Left renal cortex interstitium (tissue), 4 donors: ENCODE data around the gene RTBDN. TPM values are rescaled to one million over a fixed set of nuclear protein-coding genes. Genes with fewer than 3 reads are reported as not detected.
A peak's percentile ranks its signal among the peaks of the same experiment; 100 is the strongest.

Experiments used
- DNase-seq, 4 donors: peaks; one replicate each; pipeline ENCODE4 v3.0.0-alpha.2; 2013; ENCODE audit warnings: low read depth in 4 of 4, low spot score in 2 of 4, missing footprints in 1 of 4
- polyA plus RNA-seq, 4 donors: library from polyadenylated mRNA; unstranded; fragments of 120-200 nt; gene quantifications; one replicate each; pipeline ENCODE4 v1.2.1, GENCODE V29; 2013; ENCODE audit not compliant: insufficient read length in 4 of 4

RTBDN gene
- under 1 TPM in 1 of 4 donors, not detected in 3; 0.08 TPM for polyA plus RNA-seq

DNA sequence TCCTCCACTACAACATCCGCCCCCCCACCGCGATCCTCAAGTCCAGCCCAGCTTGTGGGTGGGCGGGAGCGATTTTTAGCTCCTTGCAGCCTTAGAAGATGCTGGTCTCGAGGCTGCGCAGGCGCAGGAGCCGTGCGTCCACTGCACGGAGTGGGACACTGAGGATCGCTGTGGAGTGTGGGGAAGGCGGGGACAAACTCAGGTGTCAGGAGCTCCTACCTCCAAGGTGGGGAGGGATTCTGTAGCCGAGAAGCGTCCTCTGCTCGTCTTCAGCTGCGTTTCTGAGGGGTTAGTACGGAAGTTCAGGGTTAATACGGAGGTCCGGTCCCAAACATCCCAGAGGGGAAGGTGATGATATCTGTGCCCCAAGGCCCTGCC, at the start of gene RTBDN:
Gene RTBDN (minus strand): TSS at position 14 of the 378 bp plus-strand sequence. CDS start 4,600 bp downstream, outside the sequence.
- no peak for DNase-seq

DNA sequence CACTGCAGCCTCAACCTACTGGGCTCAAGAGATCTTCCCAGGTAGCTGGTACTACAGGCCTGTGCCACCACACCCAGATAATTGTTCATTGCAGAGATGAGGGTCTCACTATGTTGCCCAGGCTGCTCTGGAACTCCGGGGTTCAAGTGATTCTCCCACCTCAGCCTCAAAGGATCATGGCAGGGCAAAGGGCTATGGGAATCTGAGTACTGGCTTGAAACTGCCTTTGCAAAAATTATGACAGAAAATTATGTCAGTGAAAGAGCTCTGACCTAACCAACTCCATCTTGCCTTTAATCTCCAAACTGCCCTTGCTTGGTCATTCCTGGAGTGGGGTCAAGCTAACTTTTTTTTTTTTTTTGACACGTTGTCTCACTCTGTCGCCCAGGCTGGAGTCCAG, 48.2 kb upstream of the RTBDN start:
- DNase-seq, result no peak

DNA sequence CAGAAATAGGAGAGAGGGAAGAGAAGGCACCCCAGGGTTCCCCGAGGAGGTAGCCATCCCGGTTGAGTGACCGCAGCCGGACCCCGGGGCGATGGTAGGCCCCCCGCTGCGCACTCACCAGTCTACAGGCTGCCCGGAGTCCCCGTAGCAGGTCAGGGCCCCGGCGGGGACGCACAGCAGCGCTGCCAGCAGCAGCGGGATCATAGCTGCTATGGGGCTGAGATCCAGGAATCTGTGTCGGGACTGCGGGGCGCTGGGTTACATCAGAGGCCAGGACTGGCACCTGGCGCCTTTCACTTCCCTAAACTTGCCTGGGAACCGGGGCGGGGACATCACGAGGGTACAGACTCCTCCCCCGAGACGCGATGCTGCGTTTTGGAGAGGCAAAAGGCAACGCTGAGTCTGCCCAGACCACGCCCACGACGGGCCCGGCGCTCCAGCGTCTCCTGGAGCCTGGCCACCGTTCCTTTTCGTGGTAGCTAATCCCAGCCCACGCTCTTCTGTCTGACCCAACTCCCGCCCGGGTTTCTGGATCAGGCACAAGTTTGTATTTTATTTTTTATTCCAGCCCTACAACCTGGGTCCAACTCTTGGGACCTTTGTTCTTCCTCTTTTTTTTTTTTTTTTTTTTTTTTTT, 46.9 kb upstream of the RTBDN start, which contains the start of gene DNASE2:
Gene DNASE2 (minus strand): TSS at position 278 of the 637 bp plus-strand sequence. CDS start 74 bp downstream, at position 204.
- DNase-seq, result peak in 1 of 4 donors; percentile 80

DNA sequence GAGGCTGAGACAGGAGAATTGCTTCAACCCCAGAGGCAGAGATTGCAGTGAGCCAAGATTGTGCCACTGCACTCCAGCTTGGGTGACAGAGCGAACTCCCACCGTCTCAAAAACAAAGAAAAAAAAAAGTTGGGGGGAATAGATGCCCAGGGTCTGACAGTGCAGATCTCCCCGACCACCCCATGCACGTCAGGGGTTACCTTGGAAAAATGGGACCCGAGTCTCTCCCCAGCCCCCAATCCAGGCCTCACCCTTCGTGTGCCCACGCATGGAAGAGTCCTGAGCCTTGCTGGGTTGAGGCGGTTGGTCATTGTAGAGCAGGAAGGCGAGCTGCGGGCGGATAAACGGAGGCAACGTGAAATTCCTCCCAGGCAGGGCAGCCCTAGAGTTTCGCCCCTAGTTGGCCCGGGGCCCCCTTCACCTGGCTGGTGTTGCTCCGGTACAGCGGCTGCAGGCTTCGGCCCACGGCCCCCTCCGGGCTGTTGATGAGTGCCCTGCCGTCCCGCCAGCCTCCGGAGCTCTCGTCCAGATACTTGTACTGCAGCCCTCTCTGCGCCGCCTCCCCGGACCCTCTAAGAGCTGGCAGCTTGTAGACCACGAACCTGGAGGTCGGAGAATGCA, 46.3 kb upstream of the RTBDN start:
- no peak for DNase-seq

DNA sequence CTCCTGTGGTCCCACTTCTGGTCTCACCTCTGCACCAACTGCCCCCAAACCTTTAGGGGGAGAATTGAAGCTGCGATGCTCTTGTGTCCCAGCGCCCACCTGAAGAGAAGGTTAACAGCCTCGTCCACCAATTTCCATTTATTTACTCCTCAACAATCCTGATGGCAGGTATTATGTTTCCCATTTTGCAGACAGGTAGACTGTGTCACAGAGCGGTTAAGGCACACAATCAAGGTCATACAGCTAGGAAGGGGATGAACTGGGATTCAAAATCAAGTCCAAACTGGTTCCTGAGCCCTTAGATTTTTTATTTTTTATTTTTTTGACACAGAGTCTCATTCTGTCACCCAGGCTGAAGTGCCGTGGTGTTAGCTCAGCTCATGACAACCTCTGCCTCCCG, 40.7 kb upstream of the RTBDN start:
- no peak for DNase-seq

- no peak for DNase-seq
These were observed 39.7 kb upstream of the RTBDN start for GRCh38 chr19:12873891-12874745.

DNA sequence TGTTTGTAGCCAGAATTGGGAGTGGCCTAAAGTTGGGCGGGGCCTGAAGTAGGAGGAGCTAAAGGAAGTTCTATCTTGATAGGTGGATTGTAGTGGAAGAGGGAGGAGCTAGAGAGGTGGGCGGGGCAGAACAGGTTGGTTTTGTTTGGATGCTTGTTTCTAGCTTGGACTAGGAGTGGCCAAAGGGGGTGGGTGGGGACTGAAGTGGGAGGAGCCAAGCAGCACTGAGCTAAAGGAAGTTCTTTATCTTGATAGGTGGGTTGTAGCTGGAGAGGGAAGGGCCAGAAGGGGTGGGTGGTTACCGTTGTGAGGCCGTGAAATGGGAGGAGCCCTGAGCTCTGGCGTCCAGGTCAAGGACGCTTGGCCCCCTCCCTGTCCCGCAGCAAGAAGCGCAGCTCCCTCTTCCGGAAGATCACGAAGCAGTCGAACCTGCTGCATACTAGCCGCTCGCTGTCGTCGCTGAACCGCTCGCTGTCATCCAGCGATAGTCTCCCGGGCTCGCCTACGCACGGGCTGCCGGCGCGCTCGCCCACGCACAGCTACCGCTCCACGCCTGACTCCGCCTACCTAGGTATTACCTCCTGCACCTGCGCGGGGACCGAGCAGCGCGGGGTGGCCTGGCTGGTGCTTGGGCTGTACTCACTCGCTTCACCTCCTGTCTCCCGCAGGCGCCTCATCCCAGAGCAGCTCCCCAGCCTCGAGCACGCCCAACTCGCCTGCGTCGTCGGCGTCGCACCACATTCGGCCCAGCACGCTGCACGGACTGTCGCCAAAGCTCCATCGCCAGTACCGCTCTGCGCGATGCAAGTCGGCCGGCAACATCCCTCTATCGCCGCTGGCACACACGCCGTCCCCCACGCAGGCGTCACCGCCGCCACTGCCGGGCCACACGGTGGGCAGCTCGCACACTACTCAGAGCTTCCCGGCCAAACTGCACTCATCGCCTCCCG, 38.8 kb upstream of the RTBDN start:
- DNase-seq, result no peak

GRCh38 chr19:12872255-12872654, 37.9 kb upstream of the RTBDN start:
- no peak for DNase-seq

GRCh38 chr19:12871681-12872080, 37.3 kb upstream of the RTBDN start:
- no peak for DNase-seq

- no peak for DNase-seq
These were observed 34.2 kb upstream of the RTBDN start for GRCh38 chr19:12868540-12869112.

DNA sequence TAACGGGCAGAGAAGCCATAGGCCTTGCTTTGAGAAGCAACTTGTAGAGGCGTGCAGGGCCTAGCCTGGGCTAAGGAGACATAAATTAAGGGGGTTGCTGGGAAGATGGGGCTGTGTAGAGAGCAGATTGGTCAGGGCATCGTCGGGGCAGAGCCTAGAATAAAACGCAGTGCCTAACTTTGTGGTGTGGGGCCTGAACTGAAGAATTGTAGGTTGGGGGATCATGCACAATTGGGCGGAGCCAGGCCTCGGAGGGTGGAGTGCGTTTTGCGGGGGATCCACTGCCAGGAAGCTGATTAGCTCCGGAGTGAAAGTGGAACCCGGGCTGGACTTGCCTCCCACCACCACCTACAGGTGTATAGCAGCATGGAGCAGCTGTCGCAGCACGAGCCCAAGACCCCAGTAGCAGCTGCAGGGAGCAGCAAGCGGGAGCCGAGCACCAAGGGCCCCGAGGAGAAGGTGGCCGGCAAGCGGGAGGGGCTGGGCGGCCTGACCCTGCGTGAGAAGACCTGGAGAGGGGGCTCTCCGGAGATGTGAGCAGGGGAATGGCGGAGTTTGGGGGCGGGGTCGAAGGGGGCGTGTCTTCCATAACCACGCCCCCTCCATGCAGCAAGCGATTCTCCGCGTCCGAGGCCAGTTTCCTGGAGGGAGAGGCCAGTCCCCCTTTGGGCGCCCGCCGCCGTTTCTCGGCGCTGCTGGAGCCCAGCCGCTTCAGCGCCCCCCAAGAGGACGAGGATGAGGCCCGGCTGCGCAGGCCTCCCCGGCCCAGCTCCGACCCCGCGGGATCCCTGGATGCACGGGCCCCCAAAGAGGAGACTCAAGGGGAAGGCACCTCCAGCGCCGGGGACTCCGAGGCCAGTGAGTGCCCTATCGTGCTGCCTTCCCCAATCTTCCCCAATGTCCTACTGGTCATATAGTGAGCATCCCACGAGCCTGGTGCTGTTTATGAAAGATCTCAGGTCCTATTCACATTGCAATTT, 33.0 kb upstream of the RTBDN start:
- peak in 2 of 4 donors; percentile 68 to 78 for DNase-seq

DNA sequence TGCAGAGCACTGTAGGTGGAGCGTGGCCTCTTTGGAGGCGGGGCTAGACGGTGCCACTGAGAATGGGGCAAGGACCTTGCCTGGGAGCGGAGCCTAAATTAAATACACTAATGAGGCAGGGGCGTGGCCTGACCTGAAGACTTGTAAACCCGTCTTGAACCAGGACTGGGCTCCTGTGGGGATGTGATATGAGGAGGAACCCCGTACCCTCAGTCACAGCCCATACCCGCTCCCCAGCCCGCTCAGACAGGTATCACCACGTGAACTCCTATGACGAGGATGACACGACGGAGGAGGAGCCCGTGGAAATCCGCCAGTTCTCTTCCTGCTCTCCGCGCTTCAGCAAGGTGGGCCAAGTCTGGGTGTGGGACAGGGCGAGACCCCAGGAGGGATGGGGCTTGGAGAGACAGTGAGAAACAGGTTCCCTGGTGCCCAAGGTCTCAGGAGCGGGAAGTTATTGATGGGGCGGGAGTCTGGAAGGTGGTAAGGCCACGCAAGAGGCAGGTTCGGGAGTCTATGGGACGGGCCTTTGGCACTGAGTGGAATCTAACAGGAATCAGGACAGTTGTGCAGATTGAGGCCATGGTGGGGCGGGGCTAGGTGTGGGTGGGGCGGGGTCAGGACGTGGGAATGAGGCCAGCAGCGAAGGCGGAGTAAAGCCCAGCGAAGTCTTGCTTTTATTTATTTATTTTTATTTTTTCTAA, 32.2 kb upstream of the RTBDN start:
- no peak for DNase-seq

DNA sequence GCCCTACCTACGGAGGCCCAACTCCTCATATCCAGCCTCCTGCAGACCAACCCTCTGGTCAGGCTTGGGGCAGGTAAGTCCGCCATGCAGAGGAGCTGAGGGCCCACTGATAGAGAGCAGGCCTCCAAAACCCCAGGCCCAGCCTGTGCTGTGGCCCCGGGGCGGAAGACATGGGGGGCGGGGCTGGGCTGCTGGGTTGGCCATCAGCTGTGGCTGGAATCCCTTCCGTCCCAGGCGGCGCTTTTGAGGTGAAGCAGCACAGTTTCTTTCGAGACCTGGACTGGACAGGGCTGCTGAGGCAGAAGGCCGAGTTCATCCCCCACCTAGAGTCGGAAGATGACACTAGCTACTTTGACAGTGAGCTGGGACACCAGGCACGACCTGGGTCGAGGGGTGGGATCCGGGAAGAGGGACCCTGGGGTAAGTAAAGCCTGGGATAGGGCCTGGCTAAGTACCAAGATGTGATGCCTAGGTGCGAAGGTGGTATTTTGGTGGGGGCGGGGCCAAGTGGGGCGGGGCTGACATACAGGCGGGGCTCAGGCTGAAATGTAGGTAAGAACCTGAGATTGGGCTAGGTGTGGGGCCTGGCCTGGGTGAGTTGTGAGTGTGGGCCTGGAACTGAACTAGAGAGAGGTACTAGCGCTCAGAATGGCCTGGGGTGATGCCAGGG, 31.5 kb upstream of the RTBDN start:
- no peak for DNase-seq

GRCh38 chr19:12864721-12865715, 30.6 kb upstream of the RTBDN start:
- no peak for DNase-seq

- no peak for DNase-seq
These were observed 29.8 kb upstream of the RTBDN start for GRCh38 chr19:12864143-12864542.

- DNase-seq, result no peak
These were observed 25.2 kb upstream of the RTBDN start for GRCh38 chr19:12859546-12859945.
